Mucosa of stomach (tissue), 1 donor: ENCODE results near the gene VPS35L.
A peak's percentile ranks its signal among the peaks of the same experiment; 100 is the strongest.
"Not testable (repeated sequence)": the region's sequence is repeated elsewhere in the genome, so short reads cannot be mapped to it uniquely, and the experiment has no call there.

Experiments
- H3K27me3 ChIP-seq: one replicate; pipeline ENCODE4 v1.7.0; 2013; ENCODE audit warnings: mild to moderate bottlenecking, low read length; ENCODE audit not compliant: control insufficient read depth, insufficient read depth
- H3K36me3 ChIP-seq: one replicate; pipeline ENCODE4 v1.7.0; 2013; ENCODE audit warnings: low read length; ENCODE audit not compliant: control insufficient read depth, insufficient read depth
- H3K4me1 ChIP-seq: one replicate; pipeline ENCODE4 v1.7.0; 2013; ENCODE audit warnings: mild to moderate bottlenecking, low read length; ENCODE audit not compliant: control insufficient read depth, insufficient read depth
- H3K4me3 ChIP-seq: one replicate; pipeline ENCODE4 v1.7.0; 2013; ENCODE audit warnings: low read length
- H3K9ac ChIP-seq: one replicate; pipeline ENCODE4 v1.7.0; 2013; ENCODE audit warnings: mild to moderate bottlenecking, low read length, moderate library complexity
- H3K9me3 ChIP-seq: one replicate; pipeline ENCODE4 v1.7.0; 2013; ENCODE audit warnings: mild to moderate bottlenecking, low read length, moderate library complexity; ENCODE audit not compliant: control insufficient read depth
- donor health status: Pancreatic carcinoma.

Gene VPS35L

DNA sequence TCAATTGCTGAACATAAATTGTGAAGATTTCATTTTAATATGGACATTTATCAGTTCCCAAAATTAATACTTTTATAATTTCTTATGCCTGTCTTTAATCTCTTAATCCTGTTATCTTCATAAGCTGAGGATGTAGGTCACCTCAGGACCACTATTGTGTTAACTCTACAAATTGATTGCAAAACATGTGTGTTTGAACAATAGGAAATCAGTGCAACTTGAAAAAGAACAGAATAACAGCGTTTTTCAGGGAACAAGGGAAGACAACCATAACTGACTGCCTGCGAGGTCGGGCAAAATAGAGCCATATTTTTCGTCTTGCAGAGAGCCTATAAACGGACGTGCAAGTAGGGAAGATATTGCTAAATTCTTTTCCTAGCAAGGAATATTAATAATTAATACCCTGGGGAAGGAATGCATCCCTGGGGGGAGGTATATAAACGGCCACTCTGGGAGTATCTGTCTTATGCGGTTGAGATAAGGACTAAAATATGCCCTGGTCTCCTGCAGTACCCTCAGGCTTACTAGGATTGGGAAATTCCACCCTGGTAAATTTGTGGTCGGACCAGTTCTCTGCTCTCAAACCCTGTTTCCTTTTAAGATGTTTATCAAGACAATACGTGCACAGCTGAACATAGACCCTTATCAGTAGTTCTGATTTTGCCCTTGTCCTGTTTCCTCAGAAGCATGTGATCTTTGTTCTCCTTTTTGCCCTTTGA is 12.1 kb upstream of the VPS35L start:
- H3K27me3 ChIP-seq, H3K9me3 ChIP-seq, H3K9ac ChIP-seq, H3K4me3 ChIP-seq, H3K4me1 ChIP-seq, H3K36me3 ChIP-seq: not testable (repeated sequence)

DNA sequence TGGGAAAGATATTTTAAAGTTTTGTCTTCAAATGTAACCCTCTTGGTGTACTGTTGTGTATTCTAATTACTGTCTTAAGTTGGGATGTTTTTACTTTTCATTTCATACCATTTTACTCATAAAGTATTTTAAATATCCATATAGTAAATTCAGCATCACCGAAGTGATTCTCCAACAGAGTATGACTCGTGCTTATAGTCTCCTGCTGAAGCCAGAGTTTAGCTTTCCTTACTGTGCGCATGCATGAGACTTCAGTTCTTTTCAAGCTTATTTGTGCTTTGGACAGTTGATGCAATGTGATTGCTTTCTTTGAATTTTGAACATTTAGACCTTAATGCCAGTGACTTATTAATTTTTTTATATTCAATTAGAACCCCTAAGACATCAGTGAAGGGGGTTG is 7.4 kb upstream of the VPS35L start:
- Histone ChIP-seq H3K27me3 (no peaks in the 10 kb centered on the region), H3K9ac (no peak overlapping the region), H3K4me1 (no peaks in the 10 kb centered on the region), H3K4me3 (no peak overlapping the region), H3K9me3 (no peaks in the 10 kb centered on the region), H3K36me3 (no peaks in the 10 kb centered on the region)

DNA sequence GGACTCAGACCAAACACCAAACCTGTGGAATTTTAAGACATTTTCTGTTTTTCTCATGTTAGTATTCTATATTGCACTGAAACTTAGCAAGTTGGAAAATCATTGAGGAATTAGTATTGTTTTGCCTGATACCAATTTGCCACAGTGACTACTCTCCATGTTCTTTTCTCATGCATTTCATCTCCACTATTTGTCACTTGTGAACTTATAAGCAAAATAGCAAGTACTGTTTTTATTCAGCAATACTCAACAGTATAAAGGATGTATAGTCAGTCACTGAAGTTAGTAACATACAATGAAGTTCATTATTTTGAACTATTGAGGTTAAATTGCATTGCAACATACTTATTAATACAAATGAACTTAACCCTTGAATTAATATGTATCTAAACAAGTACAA is 5.8 kb upstream of the VPS35L start:
- Histone ChIP-seq H3K36me3 (no peaks in the 10 kb centered on the region), H3K4me1 (peaks cover 1% of the 10 kb centered on the region)

DNA sequence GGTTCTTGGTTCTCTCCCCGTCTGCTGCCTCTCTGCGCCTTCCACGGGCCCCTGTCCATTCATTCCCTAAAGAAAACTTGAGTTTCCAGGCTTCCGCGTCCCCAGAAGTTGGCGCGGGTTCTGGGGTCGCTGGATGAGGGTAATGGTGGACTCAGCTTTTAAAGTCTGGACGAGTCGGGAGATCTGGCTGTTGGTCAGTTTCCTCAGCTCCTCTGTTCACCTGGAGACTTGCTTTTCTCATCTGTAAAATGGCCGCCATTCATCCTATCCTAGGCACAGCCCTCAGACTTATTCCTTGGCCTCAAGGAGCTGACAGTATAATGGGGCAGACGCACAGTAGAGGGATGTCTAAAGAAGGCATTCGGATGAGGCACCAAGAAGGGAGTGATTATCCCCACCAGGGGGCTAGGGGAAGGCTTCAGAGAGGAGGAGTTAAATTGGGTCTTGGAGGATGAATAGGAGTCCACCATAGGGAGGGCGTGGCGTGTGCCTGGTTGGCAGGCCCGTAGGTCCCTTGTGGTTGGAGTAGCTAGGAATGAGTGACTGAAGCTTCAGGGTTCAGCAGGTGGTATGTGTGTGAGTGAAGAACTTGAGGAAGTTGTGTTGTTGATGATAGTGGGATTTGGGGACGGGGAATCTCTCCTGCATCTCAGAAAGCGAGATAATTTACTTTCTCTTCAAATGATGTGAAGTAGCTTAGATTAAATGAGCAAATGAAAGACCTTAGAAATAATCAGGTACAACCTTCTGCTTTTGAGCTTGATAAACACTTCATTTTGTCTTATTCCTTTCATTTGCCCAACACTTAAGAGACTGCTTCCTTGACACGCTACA is 652 bp downstream of the VPS35L start:
- peaks cover 5% of the 10 kb centered on the region for H3K4me1 ChIP-seq
- H3K27me3 ChIP-seq = no peaks in the 10 kb centered on the region
- H3K4me3 ChIP-seq = peak overlapping the region; percentile 56
- H3K9ac ChIP-seq = peak overlapping the region; percentile 91
- H3K36me3 ChIP-seq = no peaks in the 10 kb centered on the region
- H3K9me3 ChIP-seq = no peaks in the 10 kb centered on the region

More for the DNA sequence above, 5.8 kb upstream of the VPS35L start:
- no peaks in the 10 kb centered on the region for H3K27me3 ChIP-seq
- no peak overlapping the region for H3K9ac ChIP-seq
- H3K4me3 ChIP-seq = no peak overlapping the region
- H3K9me3 ChIP-seq = no peaks in the 10 kb centered on the region

DNA sequence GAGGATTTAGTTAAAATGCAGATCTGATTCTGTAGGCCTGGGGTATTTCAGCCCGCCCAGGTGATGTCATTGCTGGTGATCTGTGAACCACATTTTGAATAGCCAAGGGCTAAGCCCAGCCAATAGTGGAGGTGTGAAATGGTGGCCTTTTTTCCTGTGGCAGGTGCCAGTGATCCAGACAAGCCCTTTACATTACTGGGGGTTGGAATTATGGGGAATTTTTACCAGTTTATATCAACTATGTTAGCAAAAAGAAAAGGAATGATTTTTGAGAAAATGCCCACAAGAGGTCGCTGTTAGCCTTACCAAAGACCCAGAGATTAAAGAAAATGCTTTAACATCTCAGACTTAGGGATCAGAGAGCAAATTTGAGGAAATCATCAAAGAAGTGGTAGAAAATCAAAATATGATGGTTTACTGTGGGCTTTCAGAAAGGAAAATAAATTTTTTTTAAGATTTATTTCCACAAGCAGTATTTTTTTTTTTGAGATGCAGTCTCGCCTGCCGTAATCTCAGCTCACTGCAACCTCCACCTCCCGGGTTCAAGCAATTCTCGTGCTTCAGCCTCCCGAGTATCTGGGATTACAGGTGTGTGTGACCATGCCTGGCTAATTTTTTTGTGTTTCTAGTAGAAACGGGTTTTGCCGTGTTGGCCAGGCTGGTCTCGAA is 3.9 kb downstream of the VPS35L start:
- peaks cover 5% of the 10 kb centered on the region for H3K4me1 ChIP-seq
- no peaks in the 10 kb centered on the region for H3K9me3 ChIP-seq
- no peak overlapping the region for H3K4me3 ChIP-seq
- no peak overlapping the region for H3K9ac ChIP-seq
- no peaks in the 10 kb centered on the region for H3K27me3 ChIP-seq
- H3K36me3 ChIP-seq = no peaks in the 10 kb centered on the region

DNA sequence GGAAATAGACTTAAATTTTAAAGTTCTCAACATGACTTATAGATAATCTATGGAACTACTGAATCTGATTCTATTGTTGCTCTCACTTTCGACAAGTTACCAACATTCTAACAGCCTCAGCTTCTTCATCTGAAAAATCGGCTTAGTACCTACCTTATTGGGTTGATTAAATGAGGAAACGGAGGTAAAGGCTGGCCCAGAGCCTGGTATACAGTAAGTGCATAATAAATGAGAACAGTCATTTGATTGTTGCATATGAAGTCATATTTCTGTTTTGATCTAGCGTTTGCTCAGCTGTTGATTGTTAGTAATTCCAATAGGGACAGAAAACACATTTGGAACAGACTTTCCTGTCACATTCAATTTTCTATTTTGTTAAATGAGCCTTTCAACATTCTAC is 4.6 kb downstream of the VPS35L start:
- H3K36me3 ChIP-seq = no peaks in the 10 kb centered on the region
- H3K27me3 ChIP-seq = no peaks in the 10 kb centered on the region
- no peaks in the 10 kb centered on the region for H3K9me3 ChIP-seq
- H3K9ac ChIP-seq = no peak overlapping the region
- H3K4me1 ChIP-seq = no peaks in the 10 kb centered on the region
- H3K4me3 ChIP-seq = no peak overlapping the region

DNA sequence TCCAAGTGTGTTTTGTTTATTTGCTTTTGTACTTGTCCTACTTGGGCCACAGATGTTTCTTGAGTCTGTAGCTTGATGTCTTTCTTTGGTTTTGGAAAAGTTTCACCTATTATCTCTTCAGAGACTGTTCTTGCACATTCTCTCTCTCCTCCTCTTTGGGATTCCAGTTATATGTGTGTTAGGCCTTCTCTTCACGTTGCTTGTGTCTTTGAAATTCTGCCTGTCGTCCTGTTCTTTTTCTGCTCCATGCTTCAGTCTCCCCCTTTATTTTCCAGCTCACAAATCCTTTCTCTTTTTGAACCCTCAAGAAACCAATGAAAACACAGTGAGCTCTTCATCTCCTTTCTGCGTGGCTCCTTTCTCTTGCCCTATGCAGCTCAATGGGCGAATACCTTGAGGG is 7.9 kb downstream of the VPS35L start:
- Histone ChIP-seq H3K36me3 (no peaks in the 10 kb centered on the region), H3K9me3 (no peaks in the 10 kb centered on the region), H3K9ac (no peak overlapping the region), H3K27me3 (no peaks in the 10 kb centered on the region), H3K4me3 (no peak overlapping the region), H3K4me1 (no peaks in the 10 kb centered on the region)

DNA sequence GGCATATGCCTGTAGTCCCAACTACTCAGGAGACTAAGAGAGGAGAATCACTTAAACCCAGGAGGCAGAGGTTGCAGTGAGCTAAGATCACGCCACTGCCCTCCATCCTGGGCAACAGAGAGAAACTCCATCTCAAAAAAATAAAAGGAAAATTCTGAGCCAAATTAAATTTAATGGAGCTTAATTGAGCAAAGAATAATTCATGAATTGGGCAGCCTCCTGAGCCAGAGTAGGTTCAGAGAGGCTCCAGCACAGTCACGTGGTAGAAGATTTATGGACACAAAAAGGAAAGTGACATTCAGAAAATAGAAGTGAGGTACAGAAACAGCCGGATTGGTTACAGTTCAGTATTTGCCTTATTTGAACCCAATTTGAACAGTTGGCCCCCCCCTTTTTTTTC is 10.9 kb downstream of the VPS35L start:
- no peaks in the 10 kb centered on the region for H3K27me3 ChIP-seq
- no peaks in the 10 kb centered on the region for H3K4me1 ChIP-seq
- no peak overlapping the region for H3K9ac ChIP-seq
- H3K9me3 ChIP-seq = no peaks in the 10 kb centered on the region
- H3K36me3 ChIP-seq = no peaks in the 10 kb centered on the region
- H3K4me3 ChIP-seq = no peak overlapping the region

DNA sequence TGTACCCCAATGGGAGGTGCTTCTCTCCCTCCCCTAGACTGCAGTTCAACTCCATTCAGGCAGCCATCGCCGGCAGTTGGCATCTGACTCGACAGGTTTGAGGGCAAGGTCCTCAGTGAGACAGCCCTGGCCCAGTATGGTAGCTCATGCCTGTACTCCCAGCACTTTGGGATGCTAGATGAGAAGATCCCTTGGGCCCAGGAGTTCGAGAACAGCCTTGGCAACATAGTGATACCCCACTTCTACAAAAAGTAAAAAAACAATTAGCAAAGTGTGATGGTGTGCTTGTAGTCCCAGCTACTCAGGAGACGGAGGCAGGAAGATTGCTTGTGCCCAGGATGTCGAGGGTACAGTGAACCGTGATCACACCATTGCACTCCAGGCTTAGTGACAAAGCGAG is 12.1 kb downstream of the VPS35L start:
- Histone ChIP-seq H3K36me3 (no peaks in the 10 kb centered on the region), H3K4me3 (no peak overlapping the region), H3K9ac (no peak overlapping the region), H3K4me1 (no peaks in the 10 kb centered on the region), H3K27me3 (no peaks in the 10 kb centered on the region), H3K9me3 (no peaks in the 10 kb centered on the region)

DNA sequence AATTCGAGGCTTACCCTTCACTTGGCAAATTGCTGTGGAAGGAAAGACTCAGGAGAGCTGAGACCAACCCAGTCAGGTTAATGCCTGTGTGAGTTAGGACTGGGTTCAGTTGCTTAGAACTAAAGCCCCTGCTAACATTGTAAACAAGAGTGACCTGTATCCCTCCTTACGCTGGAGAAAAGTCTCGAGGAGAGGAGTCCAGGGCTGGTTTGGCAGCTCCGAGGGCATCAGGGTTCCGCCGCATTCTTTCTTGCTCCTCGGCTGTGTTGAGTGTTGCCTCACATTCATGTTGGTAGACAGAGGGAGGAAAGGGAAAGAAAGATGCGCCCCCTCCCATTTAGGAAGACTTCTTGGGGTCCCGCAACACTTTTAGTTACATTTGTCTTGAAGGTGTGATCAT is 18.5 kb downstream of the VPS35L start:
- no peak overlapping the region for H3K4me3 ChIP-seq

DNA sequence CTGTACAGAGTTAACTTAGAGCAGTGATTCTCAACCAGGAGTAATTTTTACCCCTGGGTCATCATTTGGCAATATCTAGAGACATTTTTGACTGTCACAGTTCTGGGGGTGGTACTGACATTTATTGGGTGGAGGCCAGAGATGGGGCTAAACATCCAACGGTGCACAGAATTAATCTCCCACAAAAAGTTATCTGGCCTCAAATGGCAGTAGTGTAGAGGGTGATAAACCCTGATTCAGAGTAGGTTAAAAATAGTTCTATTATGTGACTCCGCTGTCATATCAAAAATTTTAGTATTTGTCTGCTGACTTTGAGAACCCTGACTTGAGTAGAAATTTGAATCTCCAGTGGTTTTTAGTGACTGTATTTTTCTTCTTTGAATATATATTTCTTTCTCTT is 19.1 kb downstream of the VPS35L start:
- Histone ChIP-seq H3K9me3 (no peaks in the 10 kb centered on the region), H3K9ac (no peak overlapping the region), H3K27me3 (no peaks in the 10 kb centered on the region), H3K4me1 (no peaks in the 10 kb centered on the region), H3K36me3 (peaks cover 5% of the 10 kb centered on the region), H3K4me3 (no peak overlapping the region)

More for the DNA sequence above, 18.5 kb downstream of the VPS35L start:
- no peak overlapping the region for H3K9ac ChIP-seq
- H3K36me3 ChIP-seq = peaks cover 5% of the 10 kb centered on the region
- no peaks in the 10 kb centered on the region for H3K4me1 ChIP-seq
- no peaks in the 10 kb centered on the region for H3K27me3 ChIP-seq
- H3K9me3 ChIP-seq = no peaks in the 10 kb centered on the region

DNA sequence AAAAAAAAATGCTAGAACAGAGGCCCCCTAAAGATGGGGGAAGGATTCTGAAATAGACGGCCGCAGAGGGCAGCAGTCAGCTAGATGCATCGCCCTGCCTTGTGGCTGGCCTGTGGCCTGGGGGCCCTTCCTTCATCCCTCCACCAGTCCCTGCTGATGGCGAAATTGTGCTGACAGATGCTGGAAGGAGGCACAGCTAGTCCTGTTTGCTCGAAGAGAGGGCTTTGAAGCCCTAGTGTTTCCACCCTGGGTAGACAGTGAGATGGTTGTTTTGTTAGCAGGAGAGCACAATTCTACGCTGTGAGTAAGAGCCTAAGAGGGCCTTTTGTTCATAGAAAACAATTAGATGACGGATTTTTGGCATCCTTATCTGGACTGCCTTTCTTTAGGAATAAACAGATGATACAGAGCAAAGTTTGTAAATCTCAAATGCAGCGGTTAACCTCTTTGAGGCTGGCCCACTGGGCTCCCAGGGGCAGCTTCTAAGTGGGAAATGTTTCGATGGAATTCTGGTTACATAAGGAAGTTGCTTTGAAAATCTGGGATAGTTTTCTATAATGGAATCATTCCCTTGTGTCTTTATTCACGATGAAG is 23.0 kb downstream of the VPS35L start:
- Histone ChIP-seq H3K9me3 (no peaks in the 10 kb centered on the region), H3K9ac (no peak overlapping the region), H3K36me3 (peaks cover 12% of the 10 kb centered on the region)

More for the DNA sequence above, 23.0 kb downstream of the VPS35L start:
- Histone ChIP-seq H3K4me1 (no peaks in the 10 kb centered on the region), H3K27me3 (no peaks in the 10 kb centered on the region), H3K4me3 (no peak overlapping the region)
